ENCODE measurements around the gene CLCN4. TPM values are rescaled to one million over a fixed set of nuclear protein-coding genes. Genes with fewer than 3 reads are reported as not detected.

CLCN4 gene
- total RNA-seq, 2 donors from 2014 or later: 0.33 to 1.6 TPM

GRCh38 chrX:10246846-10247245, 90.1 kb downstream of the CLCN4 start:
- H3K4me1 ChIP-seq: no peaks in the 10 kb centered on the region
- no peak for ATAC-seq
- 91 to 96% methylated on average over 2 of the region's 2 CpGs for WGBS, 2 donors

GRCh38 chrX:10254739-10255138, 98.0 kb downstream of the CLCN4 start:
- no peaks in the 10 kb centered on the region for H3K4me1 ChIP-seq
- TF ChIP-seq CTCF (IDR thresholded peaks at IDR 0.05) (peak in 4 of 7 experiments; percentile 25 to 47 (median 36)), POLR2A (IDR thresholded peaks at IDR 0.05) (no peak)
- 38 to 53% methylated on average over 2 to 3 of the region's 3 CpGs for WGBS, 2 donors
- no peak overlapping the region for H3K27ac ChIP-seq
- H3K9me3 ChIP-seq: no peaks in the 10 kb centered on the region
- H3K27me3 ChIP-seq: no peaks in the 10 kb centered on the region
- ATAC-seq (no peak), DNase-seq (peak in 3 of 4 donors; percentile 7 to 16 (median 10))
- intact Hi-C loops (cut with DNase I): no loop called here
- no peaks in the 10 kb centered on the region for H3K36me3 ChIP-seq (replicated peaks in 1 of 2; ENCODE audit: insufficient read depth in 1 of 2, low read depth in 2 of 2)
- no peak overlapping the region for H3K4me3 ChIP-seq

More at GRCh38 chrX:10246846-10247245, 90.1 kb downstream of the CLCN4 start:
- H3K4me3 ChIP-seq: no peak overlapping the region
- DNase-seq: no peak
- no peaks in the 10 kb centered on the region for H3K27me3 ChIP-seq
- H3K27ac ChIP-seq: no peak overlapping the region
- H3K9me3 ChIP-seq: no peaks in the 10 kb centered on the region
- intact Hi-C loops (cut with DNase I): no loop called here
- TF ChIP-seq POLR2A (IDR thresholded peaks at IDR 0.05): no peak
- TF ChIP-seq CTCF (IDR thresholded peaks at IDR 0.05): no peak
- no peaks in the 10 kb centered on the region for H3K36me3 ChIP-seq (replicated peaks in 1 of 2; ENCODE audit: insufficient read depth in 1 of 2, low read depth in 2 of 2)

GRCh38 chrX:10259716-10260115, 102.9 kb downstream of the CLCN4 start:
- no peak overlapping the region for H3K27ac ChIP-seq
- H3K36me3 ChIP-seq (replicated peaks in 1 of 2; ENCODE audit: insufficient read depth in 1 of 2, low read depth in 2 of 2): no peaks in the 10 kb centered on the region
- DNase-seq (no peak), ATAC-seq (no peak)
- H3K9me3 ChIP-seq: no peaks in the 10 kb centered on the region
- WGBS, 2 donors: 8 to 10% methylated on average over 1 of the region's 1 CpG
- no peak overlapping the region for H3K4me3 ChIP-seq
- TF ChIP-seq CTCF (IDR thresholded peaks at IDR 0.05) (no peak), POLR2A (IDR thresholded peaks at IDR 0.05) (no peak)
- intact Hi-C loops (cut with DNase I): no loop called here
- H3K27me3 ChIP-seq: no peaks in the 10 kb centered on the region
- H3K4me1 ChIP-seq: no peaks in the 10 kb centered on the region

GRCh38 chrX:10265775-10266174, 109.0 kb downstream of the CLCN4 start:
- no peaks in the 10 kb centered on the region for H3K36me3 ChIP-seq (replicated peaks in 1 of 2; ENCODE audit: insufficient read depth in 1 of 2, low read depth in 2 of 2)
- intact Hi-C loops (cut with DNase I): no loop called here

More at GRCh38 chrX:10265775-10266174, 109.0 kb downstream of the CLCN4 start:
- no peak overlapping the region for H3K4me3 ChIP-seq
- no peaks in the 10 kb centered on the region for H3K9me3 ChIP-seq
- DNase-seq (no peak), ATAC-seq (no peak)
- no peak overlapping the region for H3K27ac ChIP-seq
- 73 to 89% methylated on average over 2 of the region's 2 CpGs for WGBS, 2 donors
- H3K27me3 ChIP-seq: no peaks in the 10 kb centered on the region
- H3K4me1 ChIP-seq: no peaks in the 10 kb centered on the region
- TF ChIP-seq CTCF (IDR thresholded peaks at IDR 0.05) (no peak), POLR2A (IDR thresholded peaks at IDR 0.05) (no peak)
